ENCODE data around the gene TPPP3.
"Not testable (repeated sequence)": the region's sequence is repeated elsewhere in the genome, so short reads cannot be mapped to it uniquely, and the experiment has no call there.

The TPPP3 gene

DNA sequence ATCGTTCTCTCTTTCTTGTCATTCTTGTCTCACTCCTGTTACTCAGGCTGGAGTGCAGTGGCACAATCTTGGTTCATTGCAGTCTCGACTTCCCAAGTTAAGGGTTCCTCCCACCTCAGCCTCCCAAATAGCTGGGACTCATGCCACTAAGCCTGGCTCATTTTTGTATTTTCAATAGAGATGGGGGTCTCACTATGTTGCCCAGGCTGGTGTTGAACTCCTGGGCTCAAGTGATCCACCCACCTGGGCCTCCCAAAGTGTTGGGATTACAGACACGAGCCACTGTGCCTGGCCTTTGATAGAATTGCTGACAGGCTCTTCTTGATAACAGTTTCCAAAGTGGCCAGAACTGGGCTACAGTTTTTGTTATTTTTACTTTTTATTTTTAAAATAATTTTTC is 32.3 kb downstream of the TPPP3 start:
- Histone ChIP-seq H3K4me1 (ENCODE audit: low read length) (peaks cover 4% of the 10 kb centered on the region; the same call in 1 of the 2 replicates), H3K36me3 (replicated peaks; ENCODE audit: insufficient read depth, low read length) (no peaks in the 10 kb centered on the region), H3K9ac (ENCODE audit: low read length) (no peak overlapping the region), H4K20me1 (ENCODE audit: insufficient read depth, low read length) (no peaks in the 10 kb centered on the region), H2AFZ (ENCODE audit: low read length) (no peak overlapping the region), H3K27ac (ENCODE audit: low read length) (no peak overlapping the region), H3K4me2 (ENCODE audit: low read depth, low read length) (no peak overlapping the region), H3K9me2 (replicated peaks; ENCODE audit: insufficient read depth, low read length) (no peaks in the 10 kb centered on the region), H3K9me3 (replicated peaks; ENCODE audit: insufficient read depth, low read length) (no peaks in the 10 kb centered on the region), H3K4me3 (ENCODE audit: low read length) (no peak overlapping the region), H3K79me2 (ENCODE audit: low read length) (no peaks in the 10 kb centered on the region), H3F3A (ENCODE audit: insufficient read depth, low read length) (no peaks in the 10 kb centered on the region), H3K27me3 (replicated peaks; ENCODE audit: insufficient read depth, low read length) (no peaks in the 10 kb centered on the region)
- no peak for DNase-seq
- no peak for TF ChIP-seq EZH2phosphoT487 (IDR thresholded peaks at IDR 0.05; ENCODE audit: low read length)
- TF ChIP-seq, protein P1, sequence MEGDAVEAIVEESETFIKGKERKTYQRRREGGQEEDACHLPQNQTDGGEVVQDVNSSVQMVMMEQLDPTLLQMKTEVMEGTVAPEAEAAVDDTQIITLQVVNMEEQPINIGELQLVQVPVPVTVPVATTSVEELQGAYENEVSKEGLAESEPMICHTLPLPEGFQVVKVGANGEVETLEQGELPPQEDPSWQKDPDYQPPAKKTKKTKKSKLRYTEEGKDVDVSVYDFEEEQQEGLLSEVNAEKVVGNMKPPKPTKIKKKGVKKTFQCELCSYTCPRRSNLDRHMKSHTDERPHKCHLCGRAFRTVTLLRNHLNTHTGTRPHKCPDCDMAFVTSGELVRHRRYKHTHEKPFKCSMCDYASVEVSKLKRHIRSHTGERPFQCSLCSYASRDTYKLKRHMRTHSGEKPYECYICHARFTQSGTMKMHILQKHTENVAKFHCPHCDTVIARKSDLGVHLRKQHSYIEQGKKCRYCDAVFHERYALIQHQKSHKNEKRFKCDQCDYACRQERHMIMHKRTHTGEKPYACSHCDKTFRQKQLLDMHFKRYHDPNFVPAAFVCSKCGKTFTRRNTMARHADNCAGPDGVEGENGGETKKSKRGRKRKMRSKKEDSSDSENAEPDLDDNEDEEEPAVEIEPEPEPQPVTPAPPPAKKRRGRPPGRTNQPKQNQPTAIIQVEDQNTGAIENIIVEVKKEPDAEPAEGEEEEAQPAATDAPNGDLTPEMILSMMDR (IDR thresholded peaks at IDR 0.05; ENCODE audit: low read length) = no peak
- TF ChIP-seq EZH2 (optimal IDR thresholded peaks at IDR 0.05; ENCODE audit: low read depth, low read length) = no peak

DNA sequence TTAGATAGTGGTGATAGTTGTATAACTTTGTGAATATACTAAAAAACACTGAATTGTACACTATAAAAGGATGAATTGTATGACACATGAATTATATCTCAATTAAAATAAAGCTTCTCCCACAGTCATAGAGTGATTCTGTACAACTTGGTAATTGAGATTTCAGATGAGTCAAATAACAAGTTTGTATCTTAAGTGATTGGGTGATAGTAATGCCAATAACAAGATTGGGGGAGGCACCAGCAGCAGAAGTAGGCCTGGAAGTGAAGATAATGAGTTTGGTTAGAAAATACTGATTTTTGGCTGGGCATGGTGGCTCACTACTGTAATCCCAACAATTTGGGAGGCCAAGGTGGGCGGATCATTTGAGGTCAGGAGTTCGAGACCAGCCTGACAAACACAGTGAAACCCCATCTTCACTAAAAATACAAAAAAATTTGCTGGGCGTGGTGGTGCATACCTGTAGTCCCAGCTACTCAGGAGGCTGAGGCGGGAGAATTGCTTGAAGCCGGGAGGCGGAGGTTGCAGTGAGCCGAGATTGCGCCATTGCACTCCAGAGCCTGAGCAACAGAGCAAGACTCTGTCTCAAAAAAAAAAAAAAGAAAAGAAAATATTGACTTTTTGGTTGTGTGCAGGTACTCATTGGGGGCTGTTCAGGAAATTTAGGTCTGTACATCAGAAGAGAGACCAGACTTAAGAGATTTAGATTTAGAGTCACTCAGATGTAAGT is 33.6 kb downstream of the TPPP3 start:
- not testable (repeated sequence) for H4K20me1 ChIP-seq (ENCODE audit: insufficient read depth, low read length); H3K4me3 ChIP-seq (ENCODE audit: low read length); H3K9me3 ChIP-seq (replicated peaks; ENCODE audit: insufficient read depth, low read length); H3K4me1 ChIP-seq (ENCODE audit: low read length); H3K27ac ChIP-seq (ENCODE audit: low read length); H3K9me2 ChIP-seq (replicated peaks; ENCODE audit: insufficient read depth, low read length); DNase-seq; H3K27me3 ChIP-seq (replicated peaks; ENCODE audit: insufficient read depth, low read length); H2AFZ ChIP-seq (ENCODE audit: low read length); H3F3A ChIP-seq (ENCODE audit: insufficient read depth, low read length); H3K9ac ChIP-seq (ENCODE audit: low read length); H3K4me2 ChIP-seq (ENCODE audit: low read depth, low read length); H3K79me2 ChIP-seq (ENCODE audit: low read length); H3K36me3 ChIP-seq (replicated peaks; ENCODE audit: insufficient read depth, low read length)

DNA sequence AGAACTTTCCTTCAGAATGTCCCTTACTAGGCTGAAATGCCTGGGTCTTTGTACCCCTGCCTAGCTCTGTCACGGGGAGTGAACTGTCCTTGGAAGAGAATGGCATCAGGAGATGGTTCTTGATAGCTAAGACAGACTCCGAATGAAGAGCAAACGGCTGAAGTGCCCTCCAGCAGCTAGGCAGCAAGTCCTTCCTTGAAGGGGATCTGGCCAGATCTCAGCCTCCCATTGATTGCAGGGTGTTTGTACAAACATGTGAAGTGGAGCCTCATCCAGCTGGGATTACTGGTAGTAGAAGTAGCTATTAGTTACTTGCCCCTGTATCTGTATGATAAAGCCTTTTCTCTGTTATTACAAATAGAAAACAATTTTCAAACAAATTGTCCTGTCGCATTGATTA is 35.7 kb downstream of the TPPP3 start:
- no peaks in the 10 kb centered on the region for H4K20me1 ChIP-seq (ENCODE audit: insufficient read depth, low read length)
- no peaks in the 10 kb centered on the region for H3K9me2 ChIP-seq (replicated peaks; ENCODE audit: insufficient read depth, low read length)
- no peak overlapping the region for H3K9ac ChIP-seq (ENCODE audit: low read length)
- H3K4me3 ChIP-seq (ENCODE audit: low read length) = no peak overlapping the region
- H2AFZ ChIP-seq (ENCODE audit: low read length) = no peak overlapping the region
- no peaks in the 10 kb centered on the region for H3K4me1 ChIP-seq (ENCODE audit: low read length)
- no peak for DNase-seq
- no peaks in the 10 kb centered on the region for H3K9me3 ChIP-seq (replicated peaks; ENCODE audit: insufficient read depth, low read length)
- no peak overlapping the region for H3K27ac ChIP-seq (ENCODE audit: low read length)
- H3K4me2 ChIP-seq (ENCODE audit: low read depth, low read length) = no peak overlapping the region
- H3F3A ChIP-seq (ENCODE audit: insufficient read depth, low read length) = no peaks in the 10 kb centered on the region
- no peaks in the 10 kb centered on the region for H3K27me3 ChIP-seq (replicated peaks; ENCODE audit: insufficient read depth, low read length)
- no peaks in the 10 kb centered on the region for H3K36me3 ChIP-seq (replicated peaks; ENCODE audit: insufficient read depth, low read length)
- no peak for TF ChIP-seq EZH2 (optimal IDR thresholded peaks at IDR 0.05; ENCODE audit: low read depth, low read length)
- TF ChIP-seq EZH2phosphoT487 (IDR thresholded peaks at IDR 0.05; ENCODE audit: low read length) = no peak
- TF ChIP-seq, protein P1 (IDR thresholded peaks at IDR 0.05; ENCODE audit: low read length) = no peak
- no peaks in the 10 kb centered on the region for H3K79me2 ChIP-seq (ENCODE audit: low read length)

DNA sequence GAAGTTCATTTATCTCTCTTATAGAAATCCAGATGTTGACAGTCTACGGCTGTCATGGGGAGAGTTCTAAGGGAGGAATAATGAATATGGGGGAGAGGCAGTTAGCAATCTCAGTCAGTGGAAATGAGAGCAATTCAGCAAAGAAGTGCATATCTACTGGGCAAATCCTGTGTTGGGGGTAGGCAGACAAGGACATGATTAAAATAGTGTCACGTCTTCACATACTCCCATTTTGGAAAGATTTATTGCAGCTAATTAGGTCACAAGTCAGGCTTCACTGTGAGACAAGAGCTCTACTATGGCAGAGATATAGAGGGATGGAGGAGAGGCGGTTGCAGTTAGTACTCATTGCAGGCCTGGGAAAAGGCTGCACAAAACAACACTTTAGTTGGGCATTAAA is 36.9 kb downstream of the TPPP3 start:
- Histone ChIP-seq H4K20me1 (ENCODE audit: insufficient read depth, low read length) (no peaks in the 10 kb centered on the region), H3K9ac (ENCODE audit: low read length) (no peak overlapping the region), H3F3A (ENCODE audit: insufficient read depth, low read length) (no peaks in the 10 kb centered on the region), H3K27ac (ENCODE audit: low read length) (no peak overlapping the region), H3K79me2 (ENCODE audit: low read length) (no peaks in the 10 kb centered on the region), H3K4me2 (ENCODE audit: low read depth, low read length) (no peak overlapping the region), H3K4me3 (ENCODE audit: low read length) (no peak overlapping the region), H3K27me3 (replicated peaks; ENCODE audit: insufficient read depth, low read length) (no peaks in the 10 kb centered on the region), H3K36me3 (replicated peaks; ENCODE audit: insufficient read depth, low read length) (no peaks in the 10 kb centered on the region), H3K9me2 (replicated peaks; ENCODE audit: insufficient read depth, low read length) (no peaks in the 10 kb centered on the region), H3K9me3 (replicated peaks; ENCODE audit: insufficient read depth, low read length) (no peaks in the 10 kb centered on the region), H3K4me1 (ENCODE audit: low read length) (no peaks in the 10 kb centered on the region), H2AFZ (ENCODE audit: low read length) (no peak overlapping the region)
- TF ChIP-seq, protein P1 (IDR thresholded peaks at IDR 0.05; ENCODE audit: low read length) = no peak
- no peak for TF ChIP-seq EZH2 (optimal IDR thresholded peaks at IDR 0.05; ENCODE audit: low read depth, low read length)
- TF ChIP-seq EZH2phosphoT487 (IDR thresholded peaks at IDR 0.05; ENCODE audit: low read length) = no peak
- no peak for DNase-seq

DNA sequence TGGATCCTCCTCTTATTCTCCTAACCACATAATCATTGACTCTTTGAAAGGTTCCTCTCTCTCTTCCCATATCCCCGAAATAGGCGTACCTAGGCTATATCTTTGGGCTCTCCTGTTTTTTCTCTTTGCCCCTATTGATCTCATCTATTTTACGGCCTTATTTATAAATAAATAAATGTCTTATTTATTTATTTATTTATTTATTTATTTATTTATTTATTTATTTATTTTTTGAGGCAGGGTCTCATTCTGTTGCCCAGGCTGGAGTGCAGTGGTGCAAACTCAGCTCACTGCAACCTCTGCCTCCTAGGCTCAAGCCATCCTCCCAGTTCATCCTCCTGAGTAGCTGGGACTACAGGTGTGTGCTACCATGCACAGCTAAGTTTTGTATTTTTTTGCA is 40.8 kb downstream of the TPPP3 start:
- H3K9ac ChIP-seq (ENCODE audit: low read length); H3K27me3 ChIP-seq (replicated peaks; ENCODE audit: insufficient read depth, low read length); H3K27ac ChIP-seq (ENCODE audit: low read length); H3K36me3 ChIP-seq (replicated peaks; ENCODE audit: insufficient read depth, low read length); H3K9me3 ChIP-seq (replicated peaks; ENCODE audit: insufficient read depth, low read length); H3K4me2 ChIP-seq (ENCODE audit: low read depth, low read length); H3F3A ChIP-seq (ENCODE audit: insufficient read depth, low read length); H2AFZ ChIP-seq (ENCODE audit: low read length); H3K4me1 ChIP-seq (ENCODE audit: low read length); DNase-seq; H3K9me2 ChIP-seq (replicated peaks; ENCODE audit: insufficient read depth, low read length); H4K20me1 ChIP-seq (ENCODE audit: insufficient read depth, low read length); H3K4me3 ChIP-seq (ENCODE audit: low read length); H3K79me2 ChIP-seq (ENCODE audit: low read length): not testable (repeated sequence)

Measured in MM.1S (cell line).